Stimulated activated CD4-positive, alpha-beta T cell treated with anti-CD3 and anti-CD28 coated beads, Interleukin-12 subunit alpha, Interleukin-12 subunit beta, amount 100 ng/mL, for 48 hours (primary cell): ENCODE measurements around the gene TBC1D16.

Experiments used
- DNase-seq, 3 donors: peaks; one replicate each; pipeline ENCODE4 v3.0.0-alpha.2; 2020; ENCODE audit warnings: low read depth in 2 of 3, low spot score in 1 of 3

Gene TBC1D16

DNA sequence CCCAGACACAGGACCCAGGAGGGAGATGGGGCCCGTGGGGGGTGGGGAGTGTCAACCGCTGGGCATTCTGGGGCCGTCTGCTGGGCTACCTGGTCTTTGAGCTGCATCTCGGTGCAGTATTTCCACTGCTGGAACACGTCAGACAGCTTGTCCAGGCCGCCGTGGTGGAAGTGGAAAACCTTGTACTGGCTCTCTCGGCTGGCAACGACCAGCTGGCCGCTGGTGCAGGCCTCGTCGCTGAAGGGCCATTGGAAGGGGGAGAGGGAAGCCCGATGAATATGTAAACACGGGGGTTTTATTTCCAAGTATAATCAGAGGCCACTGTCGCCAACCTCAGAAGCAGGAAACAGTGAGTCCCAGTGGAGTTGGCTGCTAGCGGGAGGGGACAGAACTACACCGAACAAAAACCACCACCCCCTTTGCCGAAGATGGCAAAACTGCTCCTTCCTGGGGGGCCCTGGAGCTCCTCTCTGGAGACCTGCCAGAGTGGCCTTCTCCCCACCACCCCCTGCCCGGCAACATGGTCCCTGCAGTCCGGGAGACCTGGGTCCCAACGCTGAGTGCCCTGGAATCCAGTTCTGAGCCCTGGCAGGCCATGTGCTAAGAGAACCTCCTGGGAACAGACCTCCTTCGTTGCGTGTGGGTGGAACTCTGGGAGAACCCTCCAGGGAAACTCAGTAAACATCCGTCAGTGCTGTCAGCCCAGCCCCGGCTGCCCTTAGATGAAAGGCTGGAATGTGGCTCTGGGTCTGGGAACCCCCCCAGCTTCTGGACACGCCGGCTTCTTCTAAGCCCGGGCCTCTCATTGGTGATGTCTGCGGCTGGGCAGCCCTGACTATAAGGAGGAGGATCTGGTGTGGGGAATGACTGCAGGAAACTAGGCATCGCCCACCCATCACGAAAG lies 84.1 kb downstream of the TBC1D16 start:
- no peak for DNase-seq

GRCh38 chr17:79950751-79951150 lies 84.9 kb downstream of the TBC1D16 start:
- DNase-seq, result no peak

GRCh38 chr17:79950306-79950705 lies 85.4 kb downstream of the TBC1D16 start:
- DNase-seq, result no peak

DNA sequence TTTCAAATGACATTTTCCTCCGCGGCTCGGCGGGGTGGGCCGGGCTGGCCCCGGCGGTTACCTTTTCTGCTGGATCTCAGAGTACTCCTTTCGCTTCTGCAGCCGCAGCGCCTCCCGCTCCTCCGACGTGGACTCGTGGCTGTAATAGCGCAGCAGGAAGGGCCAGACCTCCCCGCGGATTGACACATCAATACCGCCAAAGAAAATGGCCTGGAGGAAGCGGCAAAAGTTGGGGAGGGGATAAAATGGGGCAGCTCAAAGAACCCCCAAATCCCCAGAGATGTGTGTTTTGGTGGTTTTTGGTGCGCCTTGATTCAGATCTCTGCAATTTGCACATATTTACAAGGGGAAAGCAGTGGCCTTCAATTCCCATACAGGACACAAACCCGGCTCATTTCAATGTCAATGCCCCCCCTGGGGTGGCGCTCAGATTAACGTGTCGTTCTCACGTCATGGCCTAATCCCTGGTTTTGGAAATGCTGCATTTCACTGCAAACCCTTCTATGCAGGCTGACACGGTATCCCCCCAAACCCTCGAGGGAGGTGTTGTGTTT lies 85.9 kb downstream of the TBC1D16 start:
- DNase-seq, result no peak

DNA sequence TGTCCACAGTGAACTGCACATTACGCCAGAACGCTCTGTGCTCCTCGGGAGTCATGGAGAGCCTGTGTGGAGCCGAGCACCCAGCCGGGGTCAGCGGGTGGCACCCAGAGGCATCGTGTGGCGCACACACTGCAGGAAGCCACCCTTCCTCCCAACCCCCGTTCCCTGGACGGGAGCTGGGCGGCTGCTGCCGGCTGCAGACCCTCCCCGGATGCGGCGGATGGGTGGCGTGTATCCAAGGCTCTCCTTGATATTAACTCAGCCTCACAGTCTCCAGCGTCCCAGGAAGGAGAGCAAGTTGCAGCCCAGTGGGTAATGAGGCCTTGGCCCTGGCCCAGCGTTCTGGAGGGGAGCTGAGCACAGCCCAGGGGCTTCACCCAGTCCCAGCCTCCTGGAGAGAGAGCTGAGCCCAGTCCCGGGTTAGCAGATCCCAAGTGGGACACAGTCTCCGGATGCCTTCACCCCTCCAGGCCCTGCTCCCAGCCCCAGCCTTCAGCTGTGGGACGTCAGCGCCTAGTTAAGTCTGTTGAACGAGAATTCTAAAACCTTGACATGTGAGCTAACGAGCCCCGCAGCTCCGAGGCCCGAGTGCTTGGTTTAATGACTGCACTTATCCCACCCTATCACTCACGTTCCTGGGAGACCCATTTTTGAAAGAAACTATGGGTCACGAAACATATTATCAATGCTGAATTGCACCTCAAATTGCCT lies 86.6 kb downstream of the TBC1D16 start:
- no peak for DNase-seq

GRCh38 chr17:79948406-79948944 lies 87.2 kb downstream of the TBC1D16 start:
- DNase-seq, result no peak

DNA sequence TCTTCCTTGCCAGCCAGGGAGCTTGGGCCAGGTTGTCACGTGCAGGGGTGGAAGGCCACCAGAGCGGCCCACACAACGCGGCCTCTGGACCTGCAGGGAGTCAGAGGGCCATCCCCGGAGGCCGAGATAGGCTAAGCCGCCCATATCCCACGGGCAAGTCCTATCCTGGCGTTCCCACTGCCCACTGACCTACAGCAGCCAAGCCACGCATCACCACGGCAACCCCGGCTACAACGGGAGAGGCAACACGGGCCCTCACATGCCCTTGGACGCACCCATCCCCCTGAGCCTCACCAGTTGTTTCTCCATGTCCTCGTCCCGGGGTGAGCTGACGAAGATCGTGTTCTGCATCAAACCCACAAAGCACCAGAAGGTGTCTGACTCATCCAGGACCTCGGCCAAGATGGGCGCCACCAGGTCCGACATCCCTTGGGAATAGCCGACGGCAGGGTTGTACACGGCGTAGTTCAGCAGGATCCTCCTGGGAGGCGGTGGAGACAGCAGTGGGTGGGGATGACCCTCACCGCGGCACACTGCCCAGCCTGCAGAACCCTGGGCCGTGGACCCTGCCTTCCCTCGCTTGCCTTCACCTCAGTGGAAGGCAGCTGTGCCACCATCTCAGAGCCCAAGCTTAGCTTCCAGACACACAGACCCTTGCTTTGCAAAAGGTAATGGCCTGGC lies 88.2 kb downstream of the TBC1D16 start:
- DNase-seq, result no peak

- DNase-seq, result no peak
Observed at GRCh38 chr17:79946352-79947231, 89.1 kb downstream of the TBC1D16 start.

DNA sequence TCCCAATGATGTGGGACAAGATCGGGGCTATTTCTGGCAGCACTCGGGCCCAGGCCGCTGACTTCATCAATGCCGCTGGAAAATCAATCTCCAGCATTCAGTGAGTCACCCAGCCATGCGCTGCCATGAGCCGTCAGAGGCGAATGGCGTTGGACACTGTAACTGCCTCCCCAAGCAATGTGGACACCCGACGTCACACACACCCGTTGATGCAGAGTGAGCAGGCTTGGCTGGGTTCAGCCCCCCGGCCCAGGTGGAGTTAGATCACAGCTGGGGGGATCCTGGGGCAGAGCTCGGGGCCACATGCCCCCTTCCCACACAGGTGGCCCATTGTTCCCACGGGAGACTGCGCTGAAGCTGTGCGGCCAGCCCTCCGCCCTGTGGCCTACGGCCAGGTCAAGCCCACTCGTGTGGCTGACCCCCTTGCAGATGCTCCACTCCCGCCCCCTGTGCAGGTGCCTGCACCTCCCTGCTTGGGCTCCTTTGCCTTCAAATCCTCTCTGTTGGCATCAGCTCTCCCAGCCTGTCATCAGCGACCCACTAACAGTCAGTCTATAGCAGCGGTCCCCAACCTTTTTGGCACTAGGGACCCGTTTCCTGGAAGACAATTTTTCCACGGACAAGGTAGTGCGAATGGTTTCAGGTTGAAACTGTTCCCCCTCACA lies 89.9 kb downstream of the TBC1D16 start:
- DNase-seq, result no peak

DNA sequence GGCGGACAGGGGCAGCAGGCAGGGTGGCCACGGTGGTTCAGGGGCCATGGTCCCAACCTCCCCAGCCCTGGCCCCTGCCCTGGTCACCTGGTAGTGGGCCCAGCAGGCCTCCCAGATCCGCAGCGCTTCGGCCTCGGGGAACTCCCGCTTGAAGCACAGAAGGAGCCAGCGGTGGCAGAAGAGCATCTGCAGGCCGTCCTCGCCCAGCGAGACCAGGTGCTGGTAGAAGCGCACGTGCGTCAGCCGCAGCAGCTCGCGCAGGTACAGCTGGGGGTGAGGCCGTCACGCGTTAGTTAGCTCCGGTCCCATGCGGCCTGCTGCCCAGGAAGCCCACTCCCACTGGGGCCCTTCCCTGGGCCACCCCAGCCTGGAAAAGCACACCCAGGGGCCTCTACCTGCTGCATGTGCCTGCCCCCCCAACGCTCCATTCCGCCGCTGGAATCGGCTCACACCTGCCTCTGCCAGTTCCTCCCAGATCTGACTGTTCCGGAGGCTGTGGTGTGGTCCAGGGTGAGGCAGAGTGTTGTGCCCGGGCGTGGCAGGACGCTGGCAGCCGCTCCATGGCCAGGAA lies 90.8 kb downstream of the TBC1D16 start:
- DNase-seq, result no peak

DNA sequence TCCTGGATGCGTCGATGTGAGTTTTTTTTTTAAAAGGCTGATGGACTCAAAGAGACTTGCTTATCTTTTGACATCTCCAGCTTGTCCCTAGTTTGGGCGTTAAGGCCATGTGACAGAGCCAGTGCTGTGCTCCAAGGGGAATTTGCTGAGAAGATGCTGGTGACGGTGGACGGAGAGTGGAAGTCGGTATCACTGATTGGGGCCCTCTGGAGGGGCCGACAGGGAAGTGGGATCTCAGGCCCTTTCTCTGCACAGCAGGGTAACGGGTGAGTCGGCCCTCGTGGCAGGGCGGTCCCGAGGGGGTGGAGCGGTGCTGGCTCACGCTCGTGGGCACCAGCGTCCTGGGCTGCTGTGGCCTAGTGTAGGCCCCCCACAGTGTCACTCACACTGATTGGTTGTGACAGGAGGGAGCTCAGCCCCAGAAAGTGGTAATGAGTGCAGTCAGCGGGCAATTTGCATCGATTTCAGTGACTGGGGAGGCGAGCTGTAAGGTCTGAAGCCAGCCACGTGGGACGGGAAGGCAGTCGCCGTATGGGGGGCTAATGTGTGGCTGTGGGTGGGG lies 91.3 kb downstream of the TBC1D16 start:
- no peak for DNase-seq

DNA sequence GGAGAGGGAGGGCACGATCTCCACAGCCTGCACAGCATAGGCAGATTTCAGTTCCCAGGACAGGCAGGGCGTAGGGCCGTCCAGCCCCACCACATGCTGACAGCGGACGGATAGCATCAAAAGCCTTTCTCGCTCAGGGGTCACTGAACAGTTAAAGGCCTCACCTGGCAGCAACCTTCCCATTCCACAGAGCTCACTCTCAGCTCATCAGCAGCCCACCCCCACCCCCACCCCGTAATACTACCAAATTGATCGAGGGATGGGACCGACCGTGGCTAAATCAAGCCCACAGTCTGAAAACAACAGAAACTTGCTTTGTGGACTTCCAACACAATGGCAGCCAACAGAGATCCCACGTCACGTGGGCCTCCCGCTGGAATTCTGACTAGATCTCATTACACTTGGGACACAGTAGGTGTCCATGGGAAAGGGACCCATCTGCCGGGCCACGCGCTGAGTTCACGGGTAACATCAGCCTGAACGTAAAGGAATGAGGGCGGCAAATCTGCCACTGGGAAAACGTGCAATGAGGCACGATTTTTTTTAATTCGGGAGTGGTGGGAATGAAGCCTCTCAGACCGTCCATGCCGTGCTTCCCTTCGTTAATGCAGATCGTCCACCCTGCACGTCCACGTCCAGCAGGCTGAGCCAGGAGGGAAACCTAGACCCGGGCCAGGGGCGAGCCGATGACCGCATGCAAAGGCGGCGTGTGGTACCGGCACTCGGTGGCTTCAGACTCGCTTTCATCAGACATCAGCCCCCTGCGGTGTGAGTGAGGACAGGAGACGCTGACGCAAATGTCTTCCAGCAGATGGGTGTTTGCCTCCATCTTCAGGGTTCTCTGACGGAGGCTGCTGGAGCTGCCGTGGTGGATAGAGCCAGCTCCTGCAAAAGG lies 92.1 kb downstream of the TBC1D16 start:
- DNase-seq, result no peak

DNA sequence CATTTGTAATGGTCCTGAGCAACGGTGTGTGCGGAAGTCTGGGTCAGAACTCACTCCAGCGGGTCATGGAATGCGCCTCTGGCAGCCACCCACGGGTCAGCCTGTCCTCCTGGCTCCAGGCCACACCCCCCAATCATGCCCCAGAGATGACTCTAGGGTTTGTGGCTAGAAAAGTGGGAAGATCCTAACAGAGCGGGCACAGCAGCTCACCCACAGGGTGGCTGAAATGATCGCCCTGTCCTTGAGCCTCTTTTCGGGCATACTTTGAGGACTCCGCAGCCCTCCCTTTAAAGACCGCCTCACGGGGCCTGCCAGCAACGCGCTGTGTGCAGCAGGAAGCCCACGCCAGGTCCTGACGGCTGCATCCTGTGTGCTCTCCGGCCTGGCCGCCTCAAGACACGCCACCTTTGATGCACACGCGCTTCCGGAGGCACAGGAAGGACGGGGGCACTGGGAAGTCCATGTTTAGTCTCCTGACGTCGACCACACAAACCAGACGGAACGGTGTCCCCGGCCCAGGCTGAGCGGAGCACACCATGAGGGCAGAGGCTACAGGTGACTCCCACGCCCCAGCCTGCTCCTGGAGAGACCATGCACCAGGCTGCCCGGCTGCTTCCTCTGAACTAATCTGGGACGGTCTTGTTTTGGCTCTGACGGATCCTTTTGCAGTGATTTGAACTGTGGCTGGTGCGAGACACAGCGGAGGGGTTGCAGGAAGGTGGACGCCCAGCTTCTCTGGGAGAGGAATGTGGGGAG lies 92.9 kb downstream of the TBC1D16 start:
- no peak for DNase-seq

GRCh38 chr17:79942011-79942405 lies 93.7 kb downstream of the TBC1D16 start:
- no peak for DNase-seq

DNA sequence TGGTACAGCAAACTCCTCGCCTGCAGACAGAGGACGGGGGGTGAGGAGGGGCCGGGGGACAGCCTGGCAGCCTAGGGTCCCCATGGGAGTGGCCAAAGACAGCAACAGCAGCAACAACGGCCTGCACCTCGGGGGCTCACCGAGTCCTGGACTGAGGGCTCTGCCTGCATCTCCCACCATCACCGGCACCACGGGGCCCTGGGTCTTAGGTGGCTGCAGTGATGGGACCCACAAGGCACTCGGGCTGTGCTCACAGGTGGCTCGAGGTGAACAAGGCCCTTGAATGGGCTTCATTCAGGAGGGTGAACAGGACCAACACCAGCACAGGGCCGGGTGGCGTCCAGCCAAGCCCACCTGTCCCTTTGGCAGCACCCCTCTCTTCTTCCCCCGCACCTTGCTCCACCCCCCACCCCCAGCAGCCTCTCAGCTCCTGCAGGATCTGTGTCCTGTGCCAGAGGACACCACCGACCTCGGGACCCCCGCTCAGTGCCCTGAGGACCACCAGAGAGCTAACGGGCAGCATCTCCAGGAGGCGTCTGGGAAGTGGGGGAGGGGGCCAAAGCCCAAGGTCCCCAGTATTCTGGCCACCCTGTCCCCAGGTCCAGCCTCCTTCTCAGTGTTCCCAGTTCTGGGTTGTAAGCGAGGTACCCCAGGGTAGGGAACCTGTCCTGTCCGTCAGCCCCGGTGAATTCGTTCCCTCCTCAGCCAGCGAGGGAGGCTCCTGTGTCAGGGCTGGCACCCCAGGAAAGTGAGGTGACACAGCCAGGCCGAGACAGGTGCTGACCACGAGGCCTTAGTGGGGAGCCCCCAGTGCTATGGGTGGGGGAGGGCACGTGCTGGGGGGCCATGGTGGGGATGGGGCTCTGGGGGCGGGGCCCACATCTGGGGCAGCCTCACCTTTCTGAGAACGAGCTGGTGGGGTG lies 94.3 kb downstream of the TBC1D16 start:
- no peak for DNase-seq

DNA sequence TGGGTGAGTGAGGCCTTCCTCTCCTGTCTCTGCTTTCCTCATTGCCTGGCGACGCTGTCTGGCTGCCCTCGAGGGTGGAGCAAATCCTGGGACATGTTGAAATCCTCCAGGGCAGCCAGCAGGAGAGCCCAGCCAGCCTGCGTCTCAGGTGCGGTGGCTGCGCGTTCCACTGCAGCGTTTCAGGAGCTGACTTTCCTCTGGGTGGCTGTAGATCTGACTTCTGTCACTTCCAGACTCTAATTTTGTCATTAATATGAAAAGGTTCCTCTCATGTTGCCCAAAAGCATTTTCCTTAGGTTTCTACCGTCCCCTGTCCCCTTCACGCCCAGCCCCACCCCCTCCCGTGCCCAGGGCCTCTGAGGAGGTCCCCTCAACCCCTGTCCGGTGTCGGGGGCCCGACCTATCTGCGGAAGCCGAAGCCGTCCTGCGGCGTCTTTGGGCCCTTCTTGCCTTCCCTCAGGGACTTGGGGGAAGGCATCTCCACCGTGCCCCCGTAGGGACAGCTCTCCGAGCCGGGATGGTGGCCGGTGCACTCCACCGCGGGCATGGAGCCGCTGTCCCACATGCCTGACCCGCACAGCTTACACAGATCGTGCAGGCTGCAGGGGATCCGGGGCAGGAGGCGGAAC lies 95.1 kb downstream of the TBC1D16 start:
- DNase-seq, result no peak
